Natural killer cell (primary cell): ENCODE measurements around the gene HSPA9. TPM values are rescaled to one million over a fixed set of nuclear protein-coding genes. Genes with fewer than 3 reads are reported as not detected.
A peak's percentile ranks its signal among the peaks of the same experiment; 100 is the strongest.

Experiments used
- ATAC-seq, 3 donors: fragments of 150-1000 bp in 2 of 3; fragments of 200-7000 bp in 1 of 3; cut with Tn5 transposase; 1 replicate in 1 of 3; 2 replicates in 2 of 3; pipeline ENCODE4 v1.10.0; 2021; ENCODE audit warnings: mild to moderate bottlenecking in 2 of 3, moderate library complexity in 2 of 3
- DNase-seq, 2 donors: peaks; one replicate each; pipeline versions ENCODE4 v3.0.0 to v3.0.0-alpha.2; 2013 to 2021; ENCODE audit warnings: mixed read lengths in 1 of 2
- H3K27ac ChIP-seq: one replicate; pipeline ENCODE4 v1.5.1; 2013; ENCODE audit warnings: mild to moderate bottlenecking, low read length
- H3K27me3 ChIP-seq: one replicate; pipeline ENCODE4 v1.6.1; 2013; ENCODE audit warnings: low read length; ENCODE audit not compliant: control insufficient read depth, insufficient read depth
- H3K36me3 ChIP-seq: one replicate; pipeline ENCODE4 v1.6.1; 2013; ENCODE audit warnings: low read length; ENCODE audit not compliant: control insufficient read depth, insufficient read depth
- H3K4me1 ChIP-seq: one replicate; pipeline ENCODE4 v1.6.1; 2013; ENCODE audit warnings: low read length; ENCODE audit not compliant: control insufficient read depth, insufficient read depth
- H3K4me3 ChIP-seq: one replicate; pipeline ENCODE4 v1.5.1; 2013; ENCODE audit warnings: low read length
- H3K9me3 ChIP-seq: one replicate; pipeline ENCODE4 v1.6.1; 2013; ENCODE audit warnings: low read length; ENCODE audit not compliant: control insufficient read depth, insufficient read depth
- H3K27ac Mint-ChIP-seq, 2 donors: one replicate each; pipeline ENCODE4 v1.8.0; 2022; ENCODE audit warnings: mild to moderate bottlenecking in 2 of 2, mixed read lengths in 2 of 2, moderate library complexity in 1 of 2
- H3K27me3 Mint-ChIP-seq, 2 donors: one replicate each; pipeline ENCODE4 v1.8.0; 2022; ENCODE audit warnings: low read depth in 2 of 2, mixed read lengths in 2 of 2
- H3K36me3 Mint-ChIP-seq: one replicate; pipeline ENCODE4 v1.8.0; 2022; ENCODE audit warnings: mixed read lengths
- H3K4me1 Mint-ChIP-seq, 2 donors: one replicate each; pipeline ENCODE4 v1.8.0; 2022; ENCODE audit warnings: mixed read lengths in 2 of 2
- H3K4me3 Mint-ChIP-seq: one replicate; pipeline ENCODE4 v1.8.0; 2022; ENCODE audit warnings: mild to moderate bottlenecking, moderate library complexity, mixed read lengths
- H3K9me3 Mint-ChIP-seq, 2 donors: one replicate each; pipeline ENCODE4 v1.8.0; 2022; ENCODE audit warnings: mixed read lengths in 2 of 2
- WGBS: methylation state at CpG from one replicate; pipeline ENCODE4 v1.1.7; 2013; ENCODE audit warnings: missing lambda C conversion rate; ENCODE audit not compliant: insufficient coverage; 5-methylcytosine and 5-hydroxymethylcytosine counted together
- intact Hi-C: fragments of 100-400 bp; cut with micrococcal nuclease; formaldehyde crosslinking; loops from one replicate; pipeline ENCODE4 v1.14.2; 2022
- total RNA-seq, 4 donors: library from RNA; stranded (reverse); fragments of 120-200 nt in 1 of 4; gene quantifications; one replicate each; pipeline versions ENCODE4 v1.2.3 to v1.2.4, GENCODE V29; 2013 to 2022
- TF ChIP-seq, protein P1 (sequence below): fragments of 200-600 bp; IDR thresholded peaks from one replicate; pipeline ENCODE4 v1.8.0; 2022; ENCODE audit warnings: antibody characterized with exemption

Gene HSPA9
- total RNA-seq, 3 donors from 2014 or later (not counting 1 experiment from before 2014, with no cell fraction given), result 272 to 308 (median 308) TPM

DNA sequence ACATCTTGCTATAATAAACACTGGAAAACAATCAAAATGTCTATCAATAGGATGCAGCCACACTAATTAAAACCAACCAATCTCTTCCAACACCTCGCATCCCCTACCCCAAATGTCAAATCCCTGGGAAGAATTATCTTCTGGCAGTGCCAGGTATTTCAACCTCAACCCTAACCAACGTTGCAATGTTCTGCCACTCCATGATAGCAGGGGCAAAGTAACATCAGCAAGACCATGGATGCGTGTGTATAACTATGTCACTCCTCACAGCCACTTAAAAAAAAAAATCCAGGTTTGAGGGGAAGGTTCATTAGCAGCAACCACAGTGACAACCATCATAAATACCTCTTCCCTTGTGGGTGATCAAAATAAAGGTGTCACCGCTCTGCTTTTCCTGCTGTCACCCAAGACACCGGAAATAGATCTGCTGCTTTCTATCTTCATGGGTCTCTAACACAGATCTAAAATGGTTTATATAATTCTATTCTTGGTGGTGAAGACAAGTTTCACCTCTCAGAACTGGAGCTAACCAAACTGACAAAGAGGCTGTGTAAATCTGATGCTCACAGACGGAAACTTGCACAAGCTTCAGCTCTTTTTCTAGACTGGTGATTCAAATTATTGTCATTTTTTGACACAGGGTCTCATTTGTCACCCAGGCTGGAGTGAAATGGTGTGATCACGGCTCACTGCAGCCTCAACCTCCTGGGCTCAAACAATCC is 9.9 kb downstream of the HSPA9 start:
- Mint-ChIP-seq H3K27me3 (no peaks in the 10 kb centered on the region), H3K4me1 (peaks cover 65 to 66% of the 10 kb centered on the region in 2 donors), H3K9me3 (no peaks in the 10 kb centered on the region), H3K4me3 (peak overlapping the region; percentile 84), H3K27ac (peak overlapping the region; percentile 87 to 92), H3K36me3 (peaks cover 36% of the 10 kb centered on the region)
- no peaks in the 10 kb centered on the region for H3K27me3 ChIP-seq
- peaks cover 46% of the 10 kb centered on the region for H3K4me1 ChIP-seq
- no peaks in the 10 kb centered on the region for H3K9me3 ChIP-seq
- no peak overlapping the region for H3K4me3 ChIP-seq
- TF ChIP-seq, protein P1, sequence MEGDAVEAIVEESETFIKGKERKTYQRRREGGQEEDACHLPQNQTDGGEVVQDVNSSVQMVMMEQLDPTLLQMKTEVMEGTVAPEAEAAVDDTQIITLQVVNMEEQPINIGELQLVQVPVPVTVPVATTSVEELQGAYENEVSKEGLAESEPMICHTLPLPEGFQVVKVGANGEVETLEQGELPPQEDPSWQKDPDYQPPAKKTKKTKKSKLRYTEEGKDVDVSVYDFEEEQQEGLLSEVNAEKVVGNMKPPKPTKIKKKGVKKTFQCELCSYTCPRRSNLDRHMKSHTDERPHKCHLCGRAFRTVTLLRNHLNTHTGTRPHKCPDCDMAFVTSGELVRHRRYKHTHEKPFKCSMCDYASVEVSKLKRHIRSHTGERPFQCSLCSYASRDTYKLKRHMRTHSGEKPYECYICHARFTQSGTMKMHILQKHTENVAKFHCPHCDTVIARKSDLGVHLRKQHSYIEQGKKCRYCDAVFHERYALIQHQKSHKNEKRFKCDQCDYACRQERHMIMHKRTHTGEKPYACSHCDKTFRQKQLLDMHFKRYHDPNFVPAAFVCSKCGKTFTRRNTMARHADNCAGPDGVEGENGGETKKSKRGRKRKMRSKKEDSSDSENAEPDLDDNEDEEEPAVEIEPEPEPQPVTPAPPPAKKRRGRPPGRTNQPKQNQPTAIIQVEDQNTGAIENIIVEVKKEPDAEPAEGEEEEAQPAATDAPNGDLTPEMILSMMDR, result no peak
- peaks cover 67% of the 10 kb centered on the region for H3K36me3 ChIP-seq
- DNase-seq (peak; percentile 34 to 87), ATAC-seq (peak; percentile 76 to 87 (median 86))
- whole genome bisulfite sequencing, result 46% methylated on average over 6 of the region's 7 CpGs
- intact Hi-C loops, result loop anchor here (1.0 to 10.0 kb wide), 3 partner anchors 10 to 820 kb away; partner anchors contain the start of genes ETF1, HSPA9, MZB1 and SLC23A1
- peak overlapping the region; percentile 89 for H3K27ac ChIP-seq

DNA sequence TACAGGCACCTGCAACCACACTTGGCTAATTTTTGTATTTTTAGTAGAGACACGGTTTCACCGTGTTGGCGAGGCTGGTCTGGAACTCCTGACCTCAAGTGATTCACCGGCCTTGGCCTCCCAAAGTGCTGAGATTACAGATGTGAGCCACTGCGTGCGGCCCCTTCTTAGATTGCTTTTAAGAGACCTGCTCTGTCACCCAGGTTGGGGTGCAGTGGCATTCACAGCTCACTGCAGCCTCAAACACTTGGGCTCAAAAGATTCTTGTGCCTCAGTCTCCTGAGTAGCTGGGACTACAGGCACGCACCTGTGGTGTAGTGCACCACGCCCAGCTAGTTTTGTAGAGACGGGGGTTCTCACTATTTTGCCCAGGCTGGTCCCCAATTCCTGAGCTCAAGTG is 11.0 kb downstream of the HSPA9 start:
- Histone ChIP-seq H3K36me3 (peaks cover 67% of the 10 kb centered on the region), H3K4me3 (no peak overlapping the region), H3K27me3 (no peaks in the 10 kb centered on the region), H3K4me1 (peaks cover 46% of the 10 kb centered on the region), H3K27ac (no peak overlapping the region), H3K9me3 (no peaks in the 10 kb centered on the region)
- H3K36me3 Mint-ChIP-seq, result peaks cover 46% of the 10 kb centered on the region
- peak overlapping the region; percentile 87 to 92 for H3K27ac Mint-ChIP-seq
- intact Hi-C loops, result loop anchor here (10.0 kb wide), 1 partner anchor 821 kb away; the partner anchor contains the start of genes MZB1 and SLC23A1
- no peaks in the 10 kb centered on the region for H3K9me3 Mint-ChIP-seq
- ATAC-seq (no peak), DNase-seq (no peak)
- no peaks in the 10 kb centered on the region for H3K27me3 Mint-ChIP-seq
- TF ChIP-seq, protein P1, result no peak
- H3K4me1 Mint-ChIP-seq, result peaks cover 73 to 75% of the 10 kb centered on the region in 2 donors
- WGBS, result 76% methylated on average over 9 of the region's 9 CpGs
- no peak overlapping the region for H3K4me3 Mint-ChIP-seq

DNA sequence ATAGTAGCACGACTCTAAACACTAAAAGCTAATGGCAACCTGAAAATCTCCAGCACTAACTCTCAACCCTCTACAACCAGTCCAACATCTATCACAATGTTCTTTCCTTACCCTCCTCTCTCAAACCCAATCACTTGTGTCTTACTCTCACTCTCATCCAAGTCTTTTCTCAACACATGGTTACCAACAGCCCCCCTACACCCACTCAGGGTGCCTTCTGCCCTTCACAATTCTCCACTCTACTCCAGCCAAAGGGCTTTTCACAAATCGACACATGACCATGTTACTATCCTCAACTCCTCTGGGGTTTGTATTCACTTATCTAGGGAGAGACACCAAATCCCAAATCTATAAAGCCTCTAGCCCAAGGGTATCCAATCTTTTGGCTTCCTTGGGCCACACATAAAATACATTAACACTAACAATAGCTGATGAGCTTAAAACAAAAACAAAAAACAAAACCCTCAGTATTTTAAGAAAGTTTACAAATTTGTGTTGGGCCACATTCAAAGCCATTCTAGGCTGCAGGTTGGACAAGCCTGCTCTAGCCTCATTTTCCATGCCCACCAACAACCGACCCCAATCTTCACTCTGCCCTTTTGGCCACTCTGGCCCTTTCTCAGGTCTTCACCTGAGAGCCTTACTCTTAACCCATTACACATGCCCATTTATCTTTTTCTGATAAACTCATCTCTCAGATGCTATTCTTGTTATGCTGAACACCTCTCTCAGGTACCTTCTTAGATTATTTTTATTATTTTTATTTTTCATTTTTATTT is 11.7 kb downstream of the HSPA9 start:
- H3K9me3 ChIP-seq, result no peaks in the 10 kb centered on the region
- intact Hi-C loops, result loop anchor here (10.0 kb wide), 1 partner anchor 821 kb away; the partner anchor contains the start of genes MZB1 and SLC23A1
- no peak overlapping the region for H3K27ac ChIP-seq
- Mint-ChIP-seq H3K36me3 (peaks cover 47% of the 10 kb centered on the region), H3K9me3 (no peaks in the 10 kb centered on the region), H3K4me3 (peak overlapping the region; percentile 10), H3K27me3 (no peaks in the 10 kb centered on the region), H3K4me1 (peaks cover 73% of the 10 kb centered on the region in 2 donors), H3K27ac (peak overlapping the region; percentile 43 to 87)
- H3K36me3 ChIP-seq, result peaks cover 67% of the 10 kb centered on the region
- DNase-seq (no peak), ATAC-seq (no peak)
- peaks cover 46% of the 10 kb centered on the region for H3K4me1 ChIP-seq
- no peak overlapping the region for H3K4me3 ChIP-seq
- no peaks in the 10 kb centered on the region for H3K27me3 ChIP-seq
- 87% methylated on average over 3 of the region's 3 CpGs for WGBS
- TF ChIP-seq, protein P1, result no peak
